Measurements from ENCODE around the gene CLNK.

CLNK gene, protein sequence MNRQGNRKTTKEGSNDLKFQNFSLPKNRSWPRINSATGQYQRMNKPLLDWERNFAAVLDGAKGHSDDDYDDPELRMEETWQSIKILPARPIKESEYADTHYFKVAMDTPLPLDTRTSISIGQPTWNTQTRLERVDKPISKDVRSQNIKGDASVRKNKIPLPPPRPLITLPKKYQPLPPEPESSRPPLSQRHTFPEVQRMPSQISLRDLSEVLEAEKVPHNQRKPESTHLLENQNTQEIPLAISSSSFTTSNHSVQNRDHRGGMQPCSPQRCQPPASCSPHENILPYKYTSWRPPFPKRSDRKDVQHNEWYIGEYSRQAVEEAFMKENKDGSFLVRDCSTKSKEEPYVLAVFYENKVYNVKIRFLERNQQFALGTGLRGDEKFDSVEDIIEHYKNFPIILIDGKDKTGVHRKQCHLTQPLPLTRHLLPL

GRCh38 chr4:10684631-10685030, at the start of gene CLNK:
CLNK (minus strand) TSS chr4:10684768; CDS start chr4:10667869, 16,899 bp downstream.
- DNase-seq (ENCODE audit: low read depth): no peak

- no peak for DNase-seq (ENCODE audit: low read depth)
These were observed 49.0 kb upstream of the CLNK start for GRCh38 chr4:10733481-10734062.

GRCh38 chr4:10732914-10733415, 48.4 kb upstream of the CLNK start:
- DNase-seq (ENCODE audit: low read depth): no peak

DNA sequence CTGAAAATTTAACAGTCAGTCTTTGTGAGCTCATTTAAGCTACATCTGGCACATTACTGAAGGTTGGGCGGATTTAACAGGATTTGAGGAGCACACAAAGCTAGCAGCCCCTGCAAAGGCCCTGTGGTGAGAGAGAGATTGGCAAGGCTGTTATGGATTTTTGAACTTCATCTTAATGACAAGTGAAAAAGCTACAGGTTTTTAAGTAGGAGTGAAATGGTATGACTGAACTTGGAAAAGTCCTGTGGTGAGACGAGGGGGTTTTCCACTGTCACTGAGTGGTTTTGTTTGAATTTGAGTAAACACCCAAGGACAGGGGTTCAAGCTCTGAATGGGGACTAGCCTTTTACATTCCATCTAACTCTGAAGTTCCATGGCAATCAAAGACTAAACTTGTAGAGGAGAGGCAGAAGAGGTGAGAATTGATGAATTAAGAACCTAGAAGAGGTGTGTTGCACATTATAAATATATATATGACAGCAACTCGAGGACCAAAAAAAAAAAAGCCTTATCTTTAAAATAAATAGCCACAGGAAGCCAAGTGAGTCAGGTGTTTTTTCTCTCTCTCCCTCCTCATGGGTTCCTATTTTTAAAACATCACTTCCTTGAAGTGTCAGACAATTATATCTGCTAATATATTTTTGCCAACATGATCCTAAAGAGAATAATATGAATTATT, 47.8 kb upstream of the CLNK start:
- no peak for DNase-seq (ENCODE audit: low read depth)

GRCh38 chr4:10731690-10732089, 47.1 kb upstream of the CLNK start:
- DNase-seq (ENCODE audit: low read depth): no peak

DNA sequence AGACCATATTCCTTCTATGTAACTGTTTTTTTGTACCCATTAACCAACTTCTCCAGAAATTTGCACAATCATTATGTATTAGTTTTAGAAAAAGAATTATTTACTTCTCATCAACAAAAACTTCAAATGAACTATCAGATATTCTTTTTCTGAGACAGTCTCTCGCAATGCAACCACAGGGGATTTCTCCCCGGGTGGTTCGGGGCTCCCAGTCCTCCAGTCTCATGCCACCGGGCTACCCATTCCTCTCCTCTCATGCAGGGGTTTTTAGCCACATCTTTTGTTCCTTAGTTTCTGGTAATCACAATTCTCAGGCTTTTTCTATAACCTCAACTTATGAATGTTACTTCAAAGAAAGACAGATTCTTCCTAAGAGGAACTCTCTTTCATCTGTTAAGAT, 46.6 kb upstream of the CLNK start:
- DNase-seq (ENCODE audit: low read depth): no peak

GRCh38 chr4:10730590-10730989, 46.0 kb upstream of the CLNK start:
- no peak for DNase-seq (ENCODE audit: low read depth)

DNA sequence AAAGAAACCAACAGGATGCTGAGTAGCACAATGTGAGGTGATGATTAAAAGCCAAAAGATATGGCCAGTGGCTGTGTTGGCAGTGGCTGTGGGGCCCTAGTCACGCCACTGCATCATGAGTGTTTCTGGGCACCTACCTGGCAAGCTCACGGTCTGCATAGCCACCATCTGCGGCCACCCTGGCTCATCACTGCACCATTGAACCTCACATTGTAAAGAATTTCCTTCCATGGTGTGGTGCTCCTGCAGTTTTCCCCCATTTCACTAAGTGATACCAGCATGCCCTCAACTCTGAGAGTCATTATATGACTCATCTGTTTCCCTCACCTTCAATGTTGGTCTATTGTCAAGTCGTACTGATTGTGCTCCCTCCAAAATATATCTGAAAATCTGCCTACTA, 45.5 kb upstream of the CLNK start:
- no peak for DNase-seq (ENCODE audit: low read depth)

- DNase-seq (ENCODE audit: low read depth): no peak
These were observed 44.8 kb upstream of the CLNK start for GRCh38 chr4:10729366-10729765.

- no peak for DNase-seq (ENCODE audit: low read depth)
These were observed 43.4 kb upstream of the CLNK start for GRCh38 chr4:10728016-10728415.

- no peak for DNase-seq (ENCODE audit: low read depth)
These were observed 42.7 kb upstream of the CLNK start for GRCh38 chr4:10727140-10727880.

GRCh38 chr4:10722957-10723356, 38.4 kb upstream of the CLNK start:
- DNase-seq (ENCODE audit: low read depth): no peak

DNA sequence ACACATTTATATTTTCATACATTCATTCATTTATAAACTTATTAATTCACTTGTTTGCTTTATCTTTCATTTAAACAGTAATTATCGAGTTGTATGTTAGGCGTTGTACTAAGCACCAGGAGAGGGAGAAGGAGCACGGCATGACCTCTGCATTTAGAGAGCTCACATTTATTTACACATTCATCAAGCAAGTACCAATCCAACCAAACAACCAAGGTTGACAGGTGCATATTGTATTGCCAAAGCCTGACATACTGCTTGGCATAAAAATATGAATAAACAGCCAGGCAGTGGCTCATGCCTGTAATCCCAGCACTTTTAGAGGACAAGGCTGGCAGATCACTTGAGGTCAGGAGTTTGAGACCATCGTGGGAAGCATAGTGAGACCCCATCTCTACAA, 37.0 kb upstream of the CLNK start:
- no peak for DNase-seq (ENCODE audit: low read depth)

DNA sequence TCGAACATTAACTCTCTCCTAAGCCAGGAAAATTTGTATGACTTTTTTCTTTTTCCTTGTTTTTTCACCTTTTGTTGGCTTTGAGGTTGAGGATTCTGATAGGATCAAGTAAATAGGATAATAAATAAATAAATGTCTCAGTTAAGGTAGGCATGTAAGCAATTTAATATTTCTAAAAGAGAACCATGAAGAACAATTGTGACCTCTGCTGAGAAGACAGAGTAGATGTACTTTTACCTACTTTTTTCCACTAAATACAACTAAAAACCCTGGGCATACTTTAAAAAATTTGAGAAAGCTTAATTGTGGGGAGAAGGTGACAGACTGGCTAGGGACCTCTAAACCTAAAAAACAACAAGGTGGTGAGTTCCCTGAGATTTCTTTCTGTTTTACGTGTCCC, 31.6 kb upstream of the CLNK start:
- DNase-seq (ENCODE audit: low read depth): no peak

DNA sequence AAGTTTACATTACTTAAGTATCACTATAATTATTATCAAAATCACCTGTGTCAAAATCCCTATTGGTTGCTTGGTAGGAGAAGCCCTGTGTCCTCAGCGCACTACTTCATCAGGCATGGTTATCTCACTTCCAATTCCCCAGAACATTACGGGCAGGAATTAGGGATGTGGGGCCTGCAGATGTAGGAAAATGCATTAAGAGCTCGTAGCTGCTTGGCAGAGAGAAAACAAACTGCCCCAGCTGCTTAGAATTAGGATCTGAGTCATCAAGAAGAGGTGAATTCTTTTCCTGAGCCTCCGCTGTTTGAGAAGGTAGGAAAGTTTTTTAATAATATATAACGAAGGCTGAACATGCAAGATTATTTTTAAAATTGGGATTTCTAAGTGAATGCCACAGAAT, 31.1 kb upstream of the CLNK start:
- no peak for DNase-seq (ENCODE audit: low read depth)

- DNase-seq (ENCODE audit: low read depth): no peak
These were observed 30.6 kb upstream of the CLNK start for GRCh38 chr4:10715135-10715534.

- DNase-seq (ENCODE audit: low read depth): no peak
These were observed 29.0 kb upstream of the CLNK start for GRCh38 chr4:10713591-10713990.

- no peak for DNase-seq (ENCODE audit: low read depth)
These were observed 21.7 kb upstream of the CLNK start for GRCh38 chr4:10706236-10706635.

DNA sequence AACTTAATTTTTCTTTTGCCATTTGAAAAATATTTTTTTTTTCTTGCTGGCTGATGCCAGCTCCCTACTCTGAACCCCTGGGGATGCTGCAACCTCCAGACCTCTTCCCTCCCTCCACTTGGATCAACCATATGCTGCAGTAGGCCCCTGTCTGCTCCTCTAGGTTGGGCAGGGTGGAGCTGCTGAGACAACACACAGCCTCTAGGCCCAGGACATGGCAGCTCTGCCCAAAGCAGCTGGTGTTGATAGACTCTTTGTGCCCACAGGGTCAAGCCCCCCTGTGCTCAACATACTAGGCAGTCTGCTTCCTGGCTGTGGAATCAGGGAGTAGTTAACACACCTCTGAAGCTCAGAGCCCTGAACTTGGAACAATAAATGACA, 19.9 kb upstream of the CLNK start:
- DNase-seq (ENCODE audit: low read depth): no peak

DNA sequence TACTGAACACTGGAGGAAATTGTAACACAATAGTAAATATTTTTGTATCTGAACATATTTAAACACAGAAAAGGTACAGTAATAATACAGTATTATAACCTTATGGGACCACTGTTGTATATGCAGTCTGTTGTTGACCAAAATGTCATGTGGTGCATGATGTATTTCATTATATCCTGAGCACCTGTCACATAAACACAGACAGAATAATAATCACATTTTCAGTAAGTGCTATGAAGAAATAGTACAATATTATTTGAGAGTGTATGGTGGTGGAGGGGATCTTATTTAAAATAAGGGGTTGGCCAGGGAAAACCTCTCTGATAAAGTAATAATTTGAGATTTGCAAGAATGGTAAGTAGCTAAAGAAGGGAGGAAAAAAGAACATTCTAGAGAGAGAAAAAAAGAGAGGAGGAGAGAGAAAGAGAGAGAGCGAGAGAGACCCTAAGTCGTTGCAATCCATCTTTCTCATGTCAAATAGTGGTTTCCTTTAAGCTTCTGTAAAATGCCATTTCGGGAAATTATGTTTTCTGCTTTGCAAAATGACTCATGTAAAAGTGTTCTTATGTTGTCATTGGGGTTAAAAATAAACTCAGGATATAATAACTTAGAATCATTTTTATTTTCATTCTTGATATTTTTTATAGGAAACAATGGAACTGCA, 19.3 kb upstream of the CLNK start:
- DNase-seq (ENCODE audit: low read depth): no peak

DNA sequence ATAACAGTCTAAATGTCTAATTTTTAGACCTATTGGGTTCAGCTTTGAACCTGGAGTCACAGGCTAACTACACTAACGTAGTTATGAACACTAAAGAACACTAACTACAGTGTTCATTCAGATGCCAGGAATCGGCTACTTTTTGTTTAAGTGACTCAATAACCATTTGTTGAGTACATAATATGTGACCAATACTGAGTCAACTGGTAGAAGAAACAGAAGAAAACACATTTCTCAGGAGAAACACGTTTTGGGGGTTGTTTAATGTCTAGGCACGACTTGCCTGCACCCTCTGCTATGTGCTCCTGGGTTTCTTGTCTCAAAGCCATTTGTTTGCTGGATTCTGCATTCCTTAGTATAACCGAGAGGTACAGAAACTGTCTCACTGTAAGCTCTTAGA, 18.6 kb upstream of the CLNK start:
- DNase-seq (ENCODE audit: low read depth): no peak
